Inferior parietal cortex (tissue), 1 donor: ENCODE data around the gene SPTLC3.

Experiments
- DNase-seq: peaks from one replicate; pipeline ENCODE4 v3.0.0-alpha.2; 2016; ENCODE audit errors: extremely low spot score

The SPTLC3 gene

DNA sequence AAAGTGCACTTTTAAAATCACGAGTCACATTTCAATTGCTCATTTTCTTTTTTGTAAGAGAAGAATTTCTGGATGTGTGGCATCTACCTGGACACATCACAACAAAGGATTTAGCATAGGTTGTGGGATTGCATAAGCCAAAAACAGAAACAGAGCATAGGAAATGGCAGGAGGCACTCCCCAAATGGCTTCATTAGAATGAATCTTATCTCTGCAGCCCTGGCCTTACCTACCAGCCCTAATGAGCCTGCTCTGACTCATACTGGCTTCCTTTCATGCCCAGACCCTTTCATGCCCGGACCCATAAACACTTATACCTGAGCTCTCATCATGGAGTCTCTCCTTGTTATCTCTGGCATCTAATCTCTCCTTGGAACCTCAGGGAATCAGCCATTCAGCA lies 23.9 kb upstream of the SPTLC3 start:
- no peak for DNase-seq

DNA sequence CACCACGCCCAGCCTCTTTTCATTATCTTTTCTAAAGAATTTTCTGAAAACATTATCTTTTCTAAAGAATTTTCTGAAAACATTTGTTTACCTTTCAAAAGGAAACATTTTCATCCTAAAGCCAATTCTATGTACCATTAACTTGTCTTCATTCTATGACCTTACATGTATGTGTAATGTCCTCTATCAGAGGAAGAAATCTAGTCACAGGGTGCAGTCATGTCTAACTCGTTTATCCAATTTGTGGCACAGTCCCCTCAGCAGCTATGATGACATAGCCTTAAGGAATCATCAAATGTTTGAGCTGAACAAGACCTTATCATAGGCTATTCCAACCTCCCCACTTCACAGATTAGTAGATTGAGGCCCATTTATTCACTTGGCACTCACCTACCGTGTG lies 21.5 kb upstream of the SPTLC3 start:
- DNase-seq, result no peak

DNA sequence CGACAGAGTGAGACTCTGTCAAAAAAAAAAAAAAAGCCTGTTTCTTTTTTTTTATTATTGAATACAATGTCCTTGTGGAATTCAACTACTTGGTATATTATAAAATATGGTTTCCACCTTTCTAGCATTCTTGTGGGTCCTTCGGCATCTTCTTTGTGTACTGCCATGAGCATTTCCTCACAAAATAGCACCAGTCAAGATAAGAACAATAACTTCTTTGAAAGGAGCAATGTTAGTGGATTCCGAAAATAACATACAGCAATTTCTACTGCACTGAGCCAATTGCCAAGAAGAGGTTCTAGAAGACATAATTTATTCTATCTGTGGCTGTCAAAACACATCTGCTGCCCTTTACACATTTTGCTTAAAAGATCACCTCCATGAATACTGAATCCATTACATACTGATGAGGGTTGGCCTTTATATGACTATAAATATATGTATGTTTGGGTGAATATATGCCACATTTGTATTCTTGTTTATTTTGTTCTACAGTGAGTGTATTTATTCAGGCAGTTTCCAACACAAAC lies 19.1 kb upstream of the SPTLC3 start:
- no peak for DNase-seq

DNA sequence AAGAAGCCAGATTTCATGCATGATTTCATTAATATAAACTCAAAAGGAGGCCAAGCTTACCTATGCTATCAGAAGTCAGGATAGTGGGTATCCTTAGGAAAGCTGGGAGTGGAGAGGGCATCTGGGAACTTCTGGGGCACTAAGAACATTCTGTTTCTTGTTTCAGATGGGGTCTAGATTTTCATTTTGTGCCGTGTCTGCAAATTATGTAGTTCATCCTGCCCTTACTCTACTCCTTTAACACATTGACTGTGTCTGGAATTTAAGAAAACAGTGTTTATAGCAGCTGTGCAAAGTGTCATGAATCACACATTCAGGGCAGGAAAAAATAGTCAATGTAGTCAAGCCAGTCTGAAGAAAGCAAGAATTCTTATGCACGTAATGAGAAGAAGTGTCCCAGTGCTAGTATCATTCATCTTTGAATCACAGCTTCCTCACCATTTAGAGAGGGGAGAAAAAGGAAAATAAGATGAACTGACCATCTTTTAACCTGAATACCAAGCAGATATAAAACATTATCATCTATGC lies 11.6 kb upstream of the SPTLC3 start:
- no peak for DNase-seq

DNA sequence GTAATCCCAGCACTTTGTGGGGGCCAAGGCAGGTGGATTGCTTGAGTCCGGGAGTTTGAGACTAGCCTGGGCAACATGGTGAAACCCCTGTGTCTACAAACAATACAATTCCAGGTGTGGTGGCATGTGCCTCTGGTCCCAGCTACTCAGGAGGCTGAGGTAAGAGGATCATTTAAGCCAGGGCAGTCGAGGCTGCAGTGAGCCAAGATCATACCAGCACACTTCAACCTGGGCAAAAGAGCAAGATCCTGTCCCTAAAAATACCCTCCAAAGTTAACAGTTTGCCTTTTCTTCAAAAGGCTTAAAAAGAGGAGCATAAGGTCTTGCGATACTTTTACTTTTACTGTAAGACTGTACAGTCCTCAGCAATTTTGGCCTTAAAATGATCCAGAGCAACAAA lies 10.7 kb upstream of the SPTLC3 start:
- no peak for DNase-seq

DNA sequence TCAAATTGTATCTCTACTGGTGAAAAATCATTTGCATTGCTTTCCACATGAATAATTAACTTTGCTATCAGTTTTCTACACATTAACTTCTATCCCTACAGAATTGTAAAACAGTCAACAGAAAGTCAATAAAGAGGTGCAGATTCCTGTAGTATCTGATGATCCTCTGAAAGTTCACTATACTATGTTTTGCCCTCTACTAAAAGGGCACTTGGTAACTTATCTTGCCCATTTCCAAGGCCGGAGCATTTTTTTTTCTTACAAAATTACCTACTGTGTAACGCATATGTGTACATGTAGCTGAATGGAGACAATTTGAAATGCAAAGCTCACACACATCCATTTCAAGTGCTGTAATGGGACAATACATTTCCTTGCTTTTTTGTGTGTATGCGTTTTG lies 9.6 kb upstream of the SPTLC3 start:
- no peak for DNase-seq

DNA sequence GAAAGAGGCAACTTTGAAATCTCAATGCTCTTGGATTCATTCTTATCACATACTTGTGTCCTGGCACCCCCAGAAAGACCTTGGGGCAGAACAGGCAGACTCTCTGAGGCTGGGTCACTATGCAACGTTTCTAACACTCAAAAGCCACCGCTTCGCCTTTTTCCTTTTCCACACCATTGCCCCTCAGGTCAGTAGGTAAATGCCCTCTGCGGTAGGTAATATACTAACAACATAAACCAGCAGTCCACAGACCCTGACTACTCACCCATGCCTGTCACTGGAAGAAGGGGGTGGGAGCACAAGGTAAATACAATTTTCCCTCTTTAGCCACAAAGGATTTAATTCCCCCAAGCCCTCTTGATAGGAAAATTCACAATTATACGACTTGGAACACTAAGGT lies 6.5 kb upstream of the SPTLC3 start:
- DNase-seq, result no peak

DNA sequence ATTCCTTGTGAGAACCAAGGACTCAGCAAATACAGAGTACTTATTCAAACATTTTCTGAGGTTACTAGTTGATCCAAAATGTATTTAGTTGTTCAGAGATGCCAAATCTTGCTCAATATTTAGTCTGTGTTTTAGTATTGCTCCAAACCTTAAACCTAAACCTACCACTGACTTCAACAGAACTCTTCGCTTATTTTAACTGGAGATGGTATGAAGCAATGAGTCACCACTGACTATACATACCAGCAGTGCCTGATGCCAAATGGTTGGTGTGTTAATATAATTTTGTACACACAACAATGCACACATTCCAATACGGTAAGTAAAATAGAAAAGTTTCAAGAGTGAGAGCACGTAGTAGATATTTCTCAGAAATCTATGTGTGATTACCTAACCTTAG lies 1.9 kb upstream of the SPTLC3 start:
- no peak for DNase-seq

DNA sequence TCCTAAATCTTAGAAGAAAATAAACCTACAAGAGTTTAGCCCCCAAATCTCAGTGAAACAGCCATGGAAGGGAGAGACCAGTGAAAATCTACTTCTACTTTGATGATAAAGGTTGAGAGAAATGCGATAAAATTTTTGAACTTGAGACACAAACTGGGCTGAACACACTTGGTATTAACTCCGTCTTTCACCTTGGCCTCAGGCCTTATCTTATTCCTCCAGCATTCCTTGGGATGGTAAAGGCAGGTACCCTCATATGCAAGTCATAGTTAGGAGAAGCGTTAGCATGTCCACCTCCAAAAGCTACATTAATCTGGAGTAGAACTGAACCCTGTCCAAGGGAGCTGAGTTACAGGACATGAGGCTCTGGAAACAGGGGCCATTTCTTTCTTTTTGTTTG lies 1.2 kb upstream of the SPTLC3 start:
- DNase-seq, result no peak

DNA sequence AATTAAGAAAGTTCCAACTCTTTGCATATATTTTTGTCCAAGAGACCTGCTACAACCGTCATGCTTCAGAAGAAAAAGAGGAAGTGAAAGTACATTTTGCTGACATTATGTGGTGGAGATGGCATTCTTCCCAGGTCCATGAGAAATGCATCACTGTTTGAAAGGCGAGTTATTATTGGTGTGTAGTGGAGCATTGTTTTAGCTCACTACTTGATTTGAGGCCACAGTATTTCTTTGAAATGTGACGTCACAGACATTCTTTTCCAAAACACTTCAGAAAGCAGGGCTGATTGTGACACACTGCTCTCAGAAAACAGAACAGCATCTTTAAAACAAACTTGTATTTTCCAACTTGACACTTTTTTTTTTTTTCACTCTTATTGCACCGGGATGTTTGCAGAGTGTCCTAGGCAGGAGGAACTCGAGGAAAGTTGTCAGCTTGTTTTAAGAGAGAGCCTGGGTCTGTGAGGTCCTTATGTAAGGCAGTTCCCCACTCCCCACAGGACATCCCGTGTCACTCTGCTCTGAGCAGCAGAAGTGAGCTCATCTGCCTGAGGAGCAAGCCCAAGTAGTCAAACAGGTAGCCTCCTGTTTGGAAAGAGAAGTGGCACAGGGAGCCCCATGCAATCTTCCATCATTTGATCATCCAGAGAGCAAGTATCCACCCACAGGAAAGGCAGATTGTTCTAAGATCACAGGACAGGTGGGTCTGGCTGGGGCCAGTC lies 1.1 kb downstream of the SPTLC3 start:
- peak; percentile 61 for DNase-seq

DNA sequence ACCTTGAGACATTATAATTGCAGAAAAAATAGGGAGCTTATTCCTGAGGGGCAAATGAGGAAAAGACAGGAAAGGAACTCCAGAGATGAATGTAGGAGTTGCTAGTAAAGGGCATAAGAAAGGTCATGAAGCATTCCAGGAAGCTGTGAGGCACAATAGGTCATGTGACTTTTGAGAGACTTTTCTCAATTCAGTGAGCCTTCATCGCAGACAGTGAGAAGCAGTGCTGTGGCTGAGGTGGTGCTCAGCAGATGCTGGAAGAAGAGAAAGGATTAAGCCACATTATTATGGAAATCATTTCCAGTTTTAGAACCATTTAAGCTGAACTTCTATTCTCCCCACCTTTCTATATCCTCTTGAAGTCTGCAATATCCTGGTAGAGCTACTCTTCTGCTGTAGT lies 4.1 kb downstream of the SPTLC3 start:
- no peak for DNase-seq

DNA sequence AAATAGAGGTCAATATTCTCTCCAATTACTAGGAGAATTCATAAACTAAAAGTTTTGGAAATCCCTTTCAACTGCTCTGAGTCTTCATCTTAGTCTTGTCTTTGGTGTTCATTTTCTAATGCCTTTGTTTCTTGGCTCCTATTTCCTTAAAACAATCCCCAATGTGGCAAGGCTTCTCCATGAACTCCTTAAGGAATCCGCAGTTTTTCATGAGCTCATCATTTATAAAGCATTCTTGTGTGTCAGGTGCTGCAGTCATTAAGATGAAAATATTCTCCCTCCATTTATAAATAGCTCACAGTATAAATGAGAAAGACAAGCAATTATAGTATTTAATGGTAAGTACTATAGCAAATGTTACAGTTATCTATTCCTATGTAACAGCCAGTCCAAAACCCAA lies 4.6 kb downstream of the SPTLC3 start:
- DNase-seq, result no peak

DNA sequence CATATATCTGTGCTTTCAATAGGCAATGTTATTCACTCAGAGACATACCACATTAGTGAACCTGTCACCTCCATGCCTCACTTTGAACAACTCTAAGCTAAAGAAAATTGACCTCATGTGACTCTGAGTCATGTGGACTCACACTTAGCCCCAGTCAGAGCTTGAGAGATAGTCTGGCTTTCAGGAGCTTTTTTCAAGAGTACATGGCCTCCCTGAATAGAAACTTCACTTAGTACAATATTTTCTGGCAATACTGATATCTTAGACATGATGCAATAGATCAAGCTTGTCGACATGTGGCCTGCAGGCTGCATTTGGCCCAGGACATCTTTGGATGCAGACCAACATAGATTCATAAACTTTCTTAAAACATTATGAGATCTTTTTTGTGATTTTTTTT lies 8.5 kb downstream of the SPTLC3 start:
- no peak for DNase-seq

DNA sequence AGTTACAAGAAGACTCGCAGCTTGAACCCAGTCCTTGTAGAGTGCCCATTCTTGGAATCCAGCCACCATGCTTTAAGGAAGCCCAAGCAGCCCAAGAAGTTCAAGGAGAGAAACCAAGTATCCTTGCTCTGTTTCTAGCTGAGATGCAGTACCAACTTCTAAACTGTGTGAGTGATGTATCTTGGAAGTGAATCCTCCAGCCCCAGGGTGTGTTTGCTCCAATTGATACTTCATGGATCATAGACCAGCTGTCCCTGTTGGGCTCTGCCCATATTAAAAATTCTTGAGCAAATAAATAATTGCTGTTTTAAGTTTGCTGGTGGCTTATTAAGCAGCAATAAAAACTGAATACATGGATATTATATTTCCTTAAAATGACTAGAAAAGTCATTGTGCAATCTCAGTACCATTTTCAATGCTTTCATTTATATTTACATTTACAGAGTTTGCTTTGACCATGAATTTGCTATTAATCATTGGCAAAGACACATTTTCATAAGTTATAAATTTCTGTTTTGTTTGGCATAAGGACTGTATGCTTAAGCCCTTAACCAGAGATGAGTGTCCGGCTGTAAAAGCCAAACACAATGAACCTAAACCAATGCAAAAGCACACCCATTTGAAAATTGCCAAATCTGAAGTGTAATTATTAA lies 9.2 kb downstream of the SPTLC3 start:
- no peak for DNase-seq

DNA sequence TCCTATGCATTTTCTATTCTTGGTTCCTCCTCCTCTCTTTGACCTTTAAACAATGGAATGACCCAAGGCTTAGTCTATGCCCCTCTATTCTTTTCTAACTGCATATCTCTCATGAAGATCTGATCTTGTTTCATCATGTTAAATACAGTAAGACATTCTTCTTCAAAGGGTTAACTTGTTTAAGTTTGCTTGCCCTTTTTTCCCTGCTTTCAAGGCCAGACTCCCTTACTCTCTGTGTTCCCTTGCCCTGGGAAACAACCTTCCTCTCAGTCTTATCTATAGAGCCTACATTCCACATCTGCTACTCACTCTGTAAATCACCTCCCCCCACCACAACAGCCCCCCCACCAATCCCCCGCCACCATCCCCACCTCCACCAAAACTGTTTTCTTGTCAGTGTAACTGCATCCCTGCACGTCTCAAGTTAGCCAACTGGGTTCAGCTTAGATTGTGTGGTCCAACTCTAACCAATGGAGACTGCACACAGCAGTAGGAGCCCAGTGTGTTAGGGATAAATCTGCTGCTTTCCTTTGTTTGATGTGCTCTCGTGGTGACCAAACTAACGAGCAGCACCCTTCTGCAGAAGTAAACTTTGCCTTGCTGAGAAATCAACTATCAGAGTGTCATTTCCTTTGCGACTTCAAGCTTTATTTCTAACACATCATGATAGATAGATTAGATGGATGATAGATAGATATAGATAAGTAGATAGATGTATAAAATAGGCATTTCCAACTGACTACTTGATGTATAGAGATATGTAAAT lies 12.6 kb downstream of the SPTLC3 start:
- no peak for DNase-seq

DNA sequence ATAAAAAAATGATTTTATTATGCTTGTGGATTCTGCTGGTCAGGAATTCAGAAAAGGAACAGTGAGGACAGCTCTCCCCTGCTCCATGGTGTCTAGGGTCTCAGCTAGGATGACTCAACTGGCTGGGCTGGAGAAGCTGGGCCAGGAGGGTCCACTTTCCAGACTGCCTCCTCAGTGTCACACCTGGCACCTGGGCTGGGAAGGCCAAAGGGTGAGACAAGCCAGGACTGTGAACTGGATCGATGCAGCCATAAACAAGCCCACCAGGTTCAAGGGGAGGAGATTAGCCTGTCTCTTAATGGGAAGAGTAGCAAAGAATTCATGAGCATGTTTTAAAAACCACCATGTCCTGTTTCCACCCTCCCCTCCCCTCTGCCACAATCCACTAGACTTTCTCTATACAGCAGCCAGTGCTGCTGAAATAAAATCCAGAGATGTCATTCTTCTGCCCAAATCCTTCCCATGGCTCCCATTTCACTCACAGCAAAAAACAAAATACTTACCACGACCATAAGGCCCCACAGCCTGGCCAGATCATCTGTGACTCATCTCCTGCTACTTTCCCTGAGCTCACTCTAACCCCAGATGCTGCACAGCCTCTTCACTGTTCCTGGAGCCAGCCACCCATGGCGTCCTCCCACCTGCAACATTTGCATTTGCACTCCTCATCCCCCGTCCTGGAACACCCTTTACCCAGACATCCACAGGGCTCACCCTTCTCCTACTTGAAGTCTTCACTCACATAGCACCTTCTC lies 13.8 kb downstream of the SPTLC3 start:
- DNase-seq, result no peak

DNA sequence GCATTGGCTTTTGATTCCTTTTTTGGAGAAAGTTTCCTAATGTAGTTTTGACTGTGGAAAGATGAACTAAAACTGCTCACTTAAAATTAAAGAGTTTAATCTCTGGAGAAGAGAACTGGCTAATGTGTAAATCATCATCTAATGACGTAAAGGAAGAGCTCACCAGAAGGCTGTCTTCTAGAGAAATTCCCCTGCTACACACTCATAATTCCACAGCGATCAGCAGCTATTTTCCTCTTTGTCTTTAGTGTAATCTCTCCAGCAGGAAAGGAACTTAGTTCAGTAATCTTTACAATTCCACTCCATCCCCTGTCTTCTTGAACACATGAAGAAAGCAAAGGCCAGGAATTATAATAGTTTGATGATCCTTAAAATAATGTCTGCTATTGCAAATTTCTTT lies 15.8 kb downstream of the SPTLC3 start:
- DNase-seq, result no peak

DNA sequence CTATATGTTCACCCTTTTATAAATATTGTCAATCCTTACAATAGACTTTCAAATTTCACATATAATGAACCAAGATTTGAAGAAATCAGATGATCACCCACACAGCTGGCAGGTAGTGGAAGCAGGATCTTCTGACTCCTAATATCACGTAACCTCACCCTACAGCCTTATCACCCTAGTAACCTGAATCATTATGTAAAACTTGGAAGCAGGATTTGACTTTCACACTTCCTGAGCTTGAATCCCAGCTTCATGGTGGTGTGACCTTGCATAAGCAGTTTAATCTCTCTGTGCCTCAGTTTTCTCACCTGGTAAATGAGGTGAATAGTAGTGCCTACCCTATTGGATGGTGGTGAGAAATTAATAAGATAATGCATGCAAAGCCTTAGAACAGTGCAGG lies 16.4 kb downstream of the SPTLC3 start:
- DNase-seq, result no peak

DNA sequence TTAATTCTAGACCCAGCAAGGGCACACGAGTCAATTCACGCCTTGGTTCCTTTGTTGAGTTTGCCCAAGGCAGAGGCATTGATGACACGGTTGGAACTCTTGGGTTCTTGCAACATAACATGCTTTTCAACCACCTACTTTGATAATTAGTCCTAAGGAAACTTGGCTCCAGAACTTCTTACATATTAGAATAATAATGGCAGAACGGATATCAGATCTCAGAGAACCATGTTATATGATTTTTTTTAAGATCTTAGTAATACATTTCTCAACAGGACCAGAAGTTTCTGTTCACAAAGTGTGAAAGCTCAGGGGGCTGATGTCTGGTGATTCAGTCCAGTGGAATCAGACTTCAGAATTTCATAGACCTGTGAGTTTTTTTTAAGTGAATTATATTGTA lies 19.2 kb downstream of the SPTLC3 start:
- DNase-seq, result no peak

DNA sequence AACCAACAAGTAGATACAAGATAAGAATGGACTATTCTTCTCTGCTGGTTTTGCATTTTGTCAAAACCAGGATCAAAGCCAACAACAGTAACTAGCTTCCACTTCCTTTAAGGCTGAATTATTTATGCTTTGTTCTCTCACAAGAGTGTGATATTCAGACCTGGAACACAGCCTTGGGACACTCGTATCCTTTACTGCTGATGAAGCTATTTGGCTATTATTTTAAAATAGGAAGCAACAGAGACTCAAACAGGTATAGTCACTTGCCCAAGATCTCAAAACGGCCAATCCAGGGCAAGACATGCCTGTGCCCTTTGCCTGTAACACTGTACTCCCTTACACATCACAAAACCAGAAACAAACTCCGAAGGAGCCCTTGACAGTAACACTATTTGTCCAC lies 19.9 kb downstream of the SPTLC3 start:
- DNase-seq, result no peak

DNA sequence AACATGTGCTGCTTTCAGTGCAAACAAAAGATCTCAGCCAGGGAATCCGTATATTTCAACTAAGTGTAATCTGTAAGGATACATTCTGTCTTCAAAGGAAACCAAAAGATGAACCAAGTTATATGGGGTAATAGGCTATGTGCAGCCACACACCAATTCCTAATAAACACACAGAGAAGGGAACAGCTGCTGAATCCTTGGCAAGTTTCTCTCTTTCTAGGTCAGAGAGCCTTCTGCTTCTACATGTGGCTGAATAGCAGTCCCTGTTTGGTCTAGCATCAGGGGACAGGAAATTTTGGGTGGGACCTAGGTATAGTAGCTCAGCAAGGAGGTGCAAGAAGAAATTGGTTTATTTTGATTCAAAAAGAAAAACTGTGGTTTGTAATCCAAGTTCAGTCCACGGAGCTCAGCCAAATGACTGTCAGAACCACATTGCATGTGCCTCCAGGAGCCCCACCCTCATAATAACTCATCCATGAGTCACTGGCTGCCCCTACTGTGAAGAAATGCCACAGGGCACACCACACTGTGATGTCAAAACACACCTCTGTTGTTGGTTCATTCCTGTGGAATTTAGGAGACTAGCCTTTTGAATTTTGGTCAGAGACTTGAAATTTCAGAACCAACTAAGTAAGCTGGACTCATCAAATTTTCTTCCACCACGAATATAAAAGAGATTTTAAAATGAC lies 21.1 kb downstream of the SPTLC3 start:
- no peak for DNase-seq
